ENCODE measurements around the gene FGA.

DNA sequence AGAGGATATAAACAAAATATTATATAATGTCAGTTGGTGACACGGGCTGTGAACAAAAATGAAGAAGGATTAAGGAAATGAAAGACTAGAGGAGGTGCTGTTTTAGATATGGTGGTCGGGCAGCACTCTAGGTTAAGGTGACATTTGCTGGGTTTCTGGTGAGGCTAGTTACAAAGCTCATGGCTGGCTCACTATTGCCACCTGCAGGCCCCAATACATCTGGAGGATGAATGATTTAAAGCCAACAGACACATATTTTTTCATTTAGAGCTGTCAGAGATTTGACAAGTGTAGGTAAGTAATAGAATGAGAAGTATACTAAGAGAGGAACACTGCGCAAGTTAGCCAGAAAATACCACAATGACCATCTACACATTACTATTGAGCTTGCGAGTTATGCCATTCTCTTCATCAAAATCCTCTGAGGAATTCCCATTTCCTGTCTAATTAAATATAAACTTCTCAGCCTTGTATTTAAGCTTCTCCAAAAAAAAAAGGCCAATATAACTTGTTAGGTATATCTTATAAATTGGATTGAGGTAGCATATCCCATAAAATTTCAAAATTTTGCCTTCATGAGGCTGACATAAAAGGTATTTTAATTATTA lies 28.3 kb upstream of the FGA start:
- TF ChIP-seq CREM (IDR thresholded peaks at IDR 0.05; ENCODE audit: low read depth) (no peak), ARID2 (IDR thresholded peaks at IDR 0.05) (no peak), BRCA1 (IDR thresholded peaks at IDR 0.05) (no peak), BRCA1 (CRISPR knock-in tag; IDR thresholded peaks at IDR 0.05) (no peak), SP1 (CRISPR knock-in tag; IDR thresholded peaks at IDR 0.05) (no peak), TAF1 (IDR thresholded peaks at IDR 0.05; ENCODE audit: control insufficient read depth, extremely low read depth, insufficient read depth, low read length, severe bottlenecking) (no peak), SIN3A (IDR thresholded peaks at IDR 0.05; ENCODE audit: borderline replicate concordance in 2 of 2, control insufficient read depth in 1 of 2, low read depth in 2 of 2, low read length in 2 of 2) (no peak), NFRKB (IDR thresholded peaks at IDR 0.05; ENCODE audit: low read depth) (no peak), ZNF431 (CRISPR knock-in tag; IDR thresholded peaks at IDR 0.05) (no peak), RBM17 (IDR thresholded peaks at IDR 0.05; ENCODE audit: borderline replicate concordance, low read depth, low read length) (no peak), MXI1 (IDR thresholded peaks at IDR 0.05; ENCODE audit: low read depth, low read length) (no peak), ZNF717 (CRISPR knock-in tag; IDR thresholded peaks at IDR 0.05) (no peak)

Measured in K562 (cell line).